AG04450 (cell line): ENCODE data around the gene FHIP2A. TPM values are rescaled to one million over a fixed set of nuclear protein-coding genes. Genes with fewer than 3 reads are reported as not detected.

Experiments used
- CTCF ChIA-PET: fragments of 300-600, 350-600 bp; formaldehyde crosslinking; extraction: SDS; loops from one replicate; lab custom pipeline; 2022; ENCODE audit warnings: antibody characterized with exemption, inconsistent platforms; lab: Charles Lee
- POLR2A ChIA-PET: fragments of 350-600 bp; formaldehyde crosslinking; extraction: SDS; loops from one replicate; lab custom pipeline; 2021; ENCODE audit warnings: antibody characterized with exemption, inconsistent platforms; lab: Yijun Ruan, JAX
- DNase-seq: peaks from one replicate; pipeline ENCODE4 v3.0.0-alpha.2; 2011; ENCODE audit warnings: low read depth, low spot score
- H3K27ac ChIP-seq: one replicate; pipeline ENCODE4 v1.5.1; 2012; ENCODE audit warnings: low read depth, low read length, control low read depth
- H3K27me3 ChIP-seq: one replicate; pipeline ENCODE4 v1.6.0; 2012; ENCODE audit warnings: low read length; ENCODE audit not compliant: control insufficient read depth, insufficient read depth
- H3K4me3 ChIP-seq: 2 replicates; pipeline ENCODE4 v1.5.1; 2011; ENCODE audit warnings: mild to moderate bottlenecking, low read depth, low read length, control low read depth
- H3K9me3 ChIP-seq: 2 replicates; pipeline ENCODE4 v1.5.1; 2012; ENCODE audit warnings: low read length; ENCODE audit not compliant: control insufficient read depth, insufficient read depth
- CTCF ChIP-seq: IDR thresholded peaks from 2 replicates; pipeline ENCODE4 v1.5.1; 2011; ENCODE audit warnings: low read depth, low read length, control low read depth, inconsistent platforms
- polyA plus RNA-seq: library from polyadenylated mRNA; depleted of rRNA; stranded (reverse); fragments of >200 nt; gene quantifications from 2 replicates; pipeline ENCODE4 v1.2.3, GENCODE V29; 2011

Gene FHIP2A
- polyA plus RNA-seq, 1 experiment: 27.3 TPM

- ChIA-PET POLR2A (no interaction called here), CTCF (no interaction called here)
Measured at GRCh38 chr10:114791768-114792167, 29.8 kb upstream of the FHIP2A start.

DNA sequence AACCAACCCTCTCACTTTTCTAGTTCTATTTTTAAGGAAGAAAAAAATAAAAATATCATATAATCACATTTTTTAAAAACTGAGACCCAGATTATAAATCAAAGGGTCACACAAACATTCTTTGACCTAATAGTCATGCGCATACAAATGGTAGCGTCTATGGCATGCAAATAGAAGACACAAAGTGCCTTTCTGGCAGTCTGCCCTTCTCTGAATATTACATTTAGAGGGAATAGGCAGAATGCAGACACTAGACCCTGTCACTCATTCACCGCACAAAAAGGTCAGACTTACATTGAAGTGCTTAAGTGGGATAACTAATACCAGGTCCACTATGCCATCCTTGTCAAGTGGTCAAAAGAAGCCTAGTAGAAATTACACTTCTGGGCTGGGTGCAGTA lies 26.5 kb upstream of the FHIP2A start:
- Histone ChIP-seq H3K4me3 (no peak overlapping the region), H3K27ac (no peak overlapping the region), H3K9me3 (peaks cover 3% of the 10 kb centered on the region), H3K27me3 (no peaks in the 10 kb centered on the region)
- POLR2A ChIA-PET: no interaction called here
- CTCF ChIA-PET: interaction anchor here (1.0 kb wide), 1 partner anchor 27 kb away, joined by 3 read pairs; the partner anchor contains the start of gene FHIP2A
- no peak for DNase-seq
- no peak for TF ChIP-seq CTCF

More at GRCh38 chr10:114791768-114792167, 29.8 kb upstream of the FHIP2A start:
- Histone ChIP-seq H3K9me3 (peaks cover 3% of the 10 kb centered on the region), H3K4me3 (no peak overlapping the region), H3K27me3 (no peaks in the 10 kb centered on the region), H3K27ac (no peak overlapping the region)
- TF ChIP-seq CTCF: no peak
- DNase-seq: no peak

GRCh38 chr10:114800361-114800760 lies 21.2 kb upstream of the FHIP2A start:
- CTCF ChIA-PET: interaction anchor here (1.5 kb wide), 1 partner anchor 21 kb away, joined by 4 read pairs; the partner anchor contains the start of gene FHIP2A

GRCh38 chr10:114801411-114801813 lies 20.2 kb upstream of the FHIP2A start:
- DNase-seq: no peak
- CTCF ChIA-PET: interaction anchor here (1.7 kb wide), 1 partner anchor 20 kb away, joined by 6 read pairs; the partner anchor contains the start of gene FHIP2A
- Histone ChIP-seq H3K27me3 (no peaks in the 10 kb centered on the region), H3K9me3 (no peaks in the 10 kb centered on the region), H3K4me3 (no peak overlapping the region), H3K27ac (no peak overlapping the region)
- TF ChIP-seq CTCF: no peak
- POLR2A ChIA-PET: no interaction called here

More at GRCh38 chr10:114800361-114800760, 21.2 kb upstream of the FHIP2A start:
- Histone ChIP-seq H3K27ac (no peak overlapping the region), H3K9me3 (no peaks in the 10 kb centered on the region; the same call in 1 of the 2 replicates), H3K27me3 (no peaks in the 10 kb centered on the region), H3K4me3 (no peak overlapping the region)
- POLR2A ChIA-PET: no interaction called here
- no peak for TF ChIP-seq CTCF
- DNase-seq: no peak

- H3K9me3 ChIP-seq: no peaks in the 10 kb centered on the region
- H3K4me3 ChIP-seq: no peak overlapping the region
- CTCF ChIA-PET: interaction anchor here (1.7 kb wide), 1 partner anchor 19 kb away, joined by 6 read pairs; the partner anchor contains the start of gene FHIP2A
- POLR2A ChIA-PET: no interaction called here
- H3K27me3 ChIP-seq: no peaks in the 10 kb centered on the region
- no peak for DNase-seq
- no peak overlapping the region for H3K27ac ChIP-seq
- TF ChIP-seq CTCF: no peak
Measured at GRCh38 chr10:114802177-114802576, 19.4 kb upstream of the FHIP2A start.
